HepG2 (cell line): ENCODE results near the gene RAB40C.
A peak's percentile ranks its signal among the peaks of the same experiment; 100 is the strongest.

Experiments
- CTCF ChIP-seq: sonication (generic); formaldehyde crosslinking; IDR thresholded peaks from 2 replicates; pipeline ENCODE4 v1.5.0; 2020; ENCODE audit warnings: mild to moderate bottlenecking, missing genetic modification reagents, moderate library complexity
- JUN ChIP-seq: sonication (generic); formaldehyde crosslinking; IDR thresholded peaks from 2 replicates; pipeline ENCODE4 v1.4.0; 2020; ENCODE audit warnings: mild to moderate bottlenecking, missing genetic modification reagents
- KDM5A ChIP-seq: fragments of 200-600 bp; sonication (generic); IDR thresholded peaks from 2 replicates; pipeline ENCODE4 v1.7.0; 2018; ENCODE audit warnings: antibody characterized with exemption, mild to moderate bottlenecking, low read length, borderline replicate concordance
- PAXIP1 ChIP-seq: sonication (generic); formaldehyde crosslinking; conservative IDR thresholded peaks from 2 replicates; pipeline ENCODE4 v1.4.0; 2020; ENCODE audit warnings: mild to moderate bottlenecking, missing genetic modification reagents, moderate library complexity
- PREB ChIP-seq: sonication (generic); formaldehyde crosslinking; IDR thresholded peaks from 2 replicates; pipeline ENCODE4 v1.4.0; 2020; ENCODE audit warnings: missing genetic modification reagents
- SIN3B ChIP-seq: fragments of 150-350 bp; IDR thresholded peaks from 2 replicates; pipeline ENCODE4 v1.6.1; 2014; ENCODE audit warnings: low read length
- SMARCC2 ChIP-seq: fragments of 450-650 bp; IDR thresholded peaks from 2 replicates; pipeline ENCODE4 v1.6.1; 2017; ENCODE audit warnings: antibody characterized with exemption, mild to moderate bottlenecking
- U2AF1 ChIP-seq: fragments of 200-400 bp; formaldehyde crosslinking; optimal IDR thresholded peaks from 2 replicates; pipeline ENCODE3; 2017; ENCODE audit warnings: mild to moderate bottlenecking, low read depth, low read length
- ZBTB2 ChIP-seq: sonication (generic); formaldehyde crosslinking; IDR thresholded peaks from 2 replicates; pipeline ENCODE4 v1.8.0; 2022; ENCODE audit warnings: low read depth, missing genetic modification reagents
- ZBTB7A ChIP-seq: sonication (generic); formaldehyde crosslinking; IDR thresholded peaks from 2 replicates; pipeline ENCODE4 v1.8.0; 2022; ENCODE audit warnings: mild to moderate bottlenecking, missing genetic modification reagents
- ZNF138 ChIP-seq: sonication (generic); formaldehyde crosslinking; IDR thresholded peaks from 2 replicates; pipeline ENCODE4 v1.5.0; 2020; ENCODE audit warnings: mild to moderate bottlenecking, low read depth, missing genetic modification reagents

GRCh38 chr16:629185-629832 lies 39.4 kb downstream of the RAB40C start:
- no peak for TF ChIP-seq PAXIP1
- no peak for TF ChIP-seq SMARCC2
- TF ChIP-seq PREB (CRISPR knock-in tag): no peak
- no peak for TF ChIP-seq KDM5A
- TF ChIP-seq CTCF: no peak
- TF ChIP-seq ZNF138 (CRISPR knock-in tag): no peak
- no peak for TF ChIP-seq ZBTB7A
- TF ChIP-seq SIN3B: no peak
- peak; percentile 13 for TF ChIP-seq U2AF1
- TF ChIP-seq JUN (CRISPR knock-in tag): no peak
- no peak for TF ChIP-seq ZBTB2 (CRISPR knock-in tag)
